ENCODE measurements around the gene EXOC2.

GRCh38 chr6:499617-500016 lies 193.3 kb downstream of the EXOC2 start:
- no peak for TF ChIP-seq EZH2 (IDR thresholded peaks at IDR 0.05; ENCODE audit: low read length)
- TF ChIP-seq CTCF (optimal IDR thresholded peaks at IDR 0.05 in 1 of 3, IDR thresholded peaks at IDR 0.05 in 1 of 3, conservative IDR thresholded peaks at IDR 0.05 in 1 of 3; ENCODE audit: extremely low read depth in 1 of 3, insufficient read depth in 2 of 3, low read length in 3 of 3) = no peak

Data from keratinocyte (primary cell).